Left lobe of liver (tissue), 2 donors: Measurements from ENCODE around the gene SENP8. TPM values are rescaled to one million over a fixed set of nuclear protein-coding genes. Genes with fewer than 3 reads are reported as not detected.
A peak's percentile ranks its signal among the peaks of the same experiment; 100 is the strongest.

ENCODE experiments used
- ATAC-seq: fragments of 200-7000 bp; cut with Tn5 transposase; one replicate; pipeline ENCODE4 v1.9.1; 2020; ENCODE audit warnings: mild to moderate bottlenecking, moderate library complexity
- DNase-seq: peaks from one replicate; pipeline ENCODE4 v3.0.0-alpha.2; 2020; ENCODE audit warnings: low spot score
- total RNA-seq: library from RNA; stranded (reverse); gene quantifications from one replicate; pipeline ENCODE4 v1.2.1, GENCODE V29; 2021
- donor health status: DM: no; HTN: no; CAD: no; lungs with moderate emphysema.
- donor health status: DM: no; HTN: yes; CAD: no.

The SENP8 gene
- total RNA-seq, 1 donor from 2014 or later: 1.6 TPM

DNA sequence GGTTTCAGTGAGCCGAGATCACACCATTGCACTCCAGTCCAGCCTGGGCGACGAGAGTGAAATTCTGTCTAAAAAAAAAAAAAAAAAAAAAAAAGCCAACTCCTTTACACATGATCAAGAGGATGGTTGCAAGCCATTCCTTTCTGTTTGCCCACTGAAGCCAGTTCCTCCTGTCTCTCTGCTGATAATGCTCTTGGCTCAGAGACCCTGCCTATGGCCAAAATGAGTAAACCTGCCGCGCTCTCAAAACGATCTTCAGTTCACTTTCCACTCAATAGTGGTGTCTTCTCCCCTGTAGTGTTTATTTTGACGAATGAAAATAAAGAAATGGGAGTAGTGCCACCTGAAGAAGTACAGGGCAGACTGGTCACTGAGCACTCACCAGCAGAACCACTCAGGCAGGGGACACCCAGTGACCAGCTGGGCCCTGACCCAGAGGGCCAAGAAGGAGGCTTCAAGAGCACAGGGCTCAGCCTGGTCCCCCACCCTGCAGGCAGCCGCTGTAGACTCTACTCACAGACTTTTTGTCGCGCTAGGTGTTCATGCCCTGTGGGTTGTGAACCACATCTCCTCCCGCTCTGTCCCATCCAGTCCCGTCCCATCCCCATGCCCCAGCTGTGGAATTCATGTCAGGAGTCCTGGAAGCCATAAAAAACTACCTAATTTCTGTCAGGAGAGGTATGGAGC lies 55.8 kb downstream of the SENP8 start:
- no peak for ATAC-seq
- DNase-seq: no peak

DNA sequence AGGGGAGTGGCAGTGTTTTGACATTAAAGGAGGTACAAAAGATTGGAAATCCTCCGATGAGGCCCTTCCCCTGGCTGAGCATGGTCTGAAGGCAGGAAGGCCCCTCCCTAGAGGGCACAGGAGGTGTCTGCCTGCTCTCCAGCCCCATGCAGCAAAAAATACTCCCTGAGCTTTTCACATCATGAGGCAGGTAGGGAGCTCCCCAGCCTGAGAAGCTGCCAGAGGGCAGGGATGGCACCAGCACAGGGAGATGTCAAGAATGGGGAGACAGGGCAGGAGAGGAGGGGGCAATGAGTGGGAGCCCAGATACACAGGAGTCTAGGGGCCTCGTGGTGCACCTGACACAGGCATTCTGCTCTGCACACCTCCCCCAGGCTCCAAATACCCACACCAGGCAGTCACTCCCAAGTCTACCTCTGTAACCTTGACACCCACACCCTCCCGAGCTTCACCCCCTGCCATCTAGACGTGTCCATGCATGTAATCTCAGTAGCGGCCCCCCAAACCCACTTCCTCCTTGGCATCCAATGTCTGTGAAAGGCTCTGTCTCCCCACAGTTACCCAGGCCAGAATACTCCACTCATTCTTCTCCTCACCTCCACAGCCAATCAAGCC lies 56.5 kb downstream of the SENP8 start:
- no peak for DNase-seq
- ATAC-seq: no peak

DNA sequence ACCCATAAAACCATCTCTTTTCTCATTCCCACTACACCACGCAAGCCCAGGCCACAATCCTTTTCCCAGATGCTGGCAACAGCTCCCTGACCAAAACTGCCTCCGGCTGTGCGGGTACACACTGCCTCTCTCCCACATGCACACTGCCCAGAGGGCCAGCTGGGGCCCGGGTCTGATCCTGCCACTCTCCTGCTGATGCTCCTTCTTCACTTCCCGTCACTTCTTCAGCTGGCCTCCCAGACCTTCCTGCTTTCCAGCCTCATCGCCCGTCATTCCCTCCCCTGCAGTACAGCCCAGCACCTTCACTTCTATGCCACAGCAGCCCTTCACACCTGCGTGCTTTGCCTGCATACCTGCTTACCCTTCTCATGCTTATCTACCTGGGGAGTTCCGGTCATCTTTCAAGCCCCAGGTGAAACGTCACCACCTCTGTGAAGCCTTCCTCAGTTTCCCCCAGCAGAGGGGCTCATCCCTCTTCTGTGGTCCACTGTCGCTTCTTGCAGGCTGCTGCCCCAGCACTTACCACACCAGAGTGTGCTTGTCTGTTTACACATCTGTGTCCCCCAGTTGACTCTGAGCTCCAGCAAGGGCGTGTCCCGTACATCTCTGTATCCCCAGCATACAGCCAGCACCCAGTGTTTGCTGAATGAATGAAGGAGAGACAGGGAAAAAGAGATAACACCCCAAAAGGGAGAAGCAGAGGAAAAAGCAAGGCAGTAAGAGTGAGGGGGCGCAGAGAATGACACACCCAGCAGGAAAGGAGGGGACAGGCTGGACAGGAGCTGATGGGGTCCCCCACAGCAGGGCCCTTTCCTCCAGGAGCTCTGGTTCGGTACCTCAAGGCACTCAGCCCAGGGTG lies 57.2 kb downstream of the SENP8 start:
- no peak for ATAC-seq
- no peak for DNase-seq

GRCh38 chr15:72176159-72176558 lies 58.0 kb downstream of the SENP8 start:
- DNase-seq (no peak), ATAC-seq (no peak)

DNA sequence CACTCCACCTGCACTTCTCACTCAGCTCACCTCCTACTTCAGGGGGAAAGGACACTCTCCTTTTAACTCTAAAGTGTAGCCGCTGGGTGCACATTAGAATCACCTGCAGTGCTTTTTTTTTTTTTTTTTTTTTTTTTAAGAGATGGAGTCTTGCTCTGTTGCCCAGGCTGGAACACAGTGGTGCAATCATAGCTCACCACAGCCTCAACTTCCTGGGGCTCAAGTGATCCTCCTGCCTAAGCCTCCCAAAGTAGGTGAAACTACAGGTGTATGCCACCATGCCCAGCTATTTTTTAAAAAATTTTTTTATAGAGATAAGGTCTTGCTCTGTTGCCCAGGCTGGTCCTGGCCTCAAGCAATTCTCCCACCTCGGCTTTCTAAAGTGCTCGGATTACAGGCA lies 58.5 kb downstream of the SENP8 start:
- ATAC-seq: no peak
- DNase-seq: no peak

- DNase-seq: no peak
- no peak for ATAC-seq
Observed at GRCh38 chr15:72178976-72179585, 60.9 kb downstream of the SENP8 start.

DNA sequence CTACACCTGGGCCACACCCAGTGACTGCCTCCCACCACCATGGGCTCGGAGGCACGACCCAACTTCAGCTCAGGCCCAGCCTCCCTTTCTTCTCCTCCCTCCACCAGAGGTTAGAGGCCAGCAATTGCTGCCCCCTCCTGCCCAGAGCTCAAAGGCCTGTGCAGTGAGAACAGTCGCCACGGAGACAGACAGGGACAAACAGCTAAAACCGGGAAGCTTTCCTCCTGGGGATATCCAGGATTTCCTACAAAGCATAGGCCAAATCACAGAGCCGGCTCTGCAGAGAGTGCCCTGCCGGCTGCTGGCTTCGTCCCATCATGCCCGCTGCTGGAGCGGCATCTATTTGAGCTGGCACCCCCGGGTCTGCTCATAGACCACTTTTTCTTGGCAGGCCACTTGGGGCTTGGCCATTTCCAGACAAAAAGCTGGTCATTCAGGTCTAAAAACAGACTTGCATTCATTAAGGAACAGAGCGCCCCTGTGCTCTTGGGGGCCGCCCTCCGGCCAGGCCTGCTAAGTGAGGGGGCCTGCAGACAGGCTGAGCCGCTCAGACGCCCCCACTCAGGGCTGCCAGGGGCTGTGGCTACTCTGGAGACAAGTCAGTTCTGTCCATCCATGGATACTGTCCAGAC lies 61.9 kb downstream of the SENP8 start:
- ATAC-seq (no peak), DNase-seq (no peak)

DNA sequence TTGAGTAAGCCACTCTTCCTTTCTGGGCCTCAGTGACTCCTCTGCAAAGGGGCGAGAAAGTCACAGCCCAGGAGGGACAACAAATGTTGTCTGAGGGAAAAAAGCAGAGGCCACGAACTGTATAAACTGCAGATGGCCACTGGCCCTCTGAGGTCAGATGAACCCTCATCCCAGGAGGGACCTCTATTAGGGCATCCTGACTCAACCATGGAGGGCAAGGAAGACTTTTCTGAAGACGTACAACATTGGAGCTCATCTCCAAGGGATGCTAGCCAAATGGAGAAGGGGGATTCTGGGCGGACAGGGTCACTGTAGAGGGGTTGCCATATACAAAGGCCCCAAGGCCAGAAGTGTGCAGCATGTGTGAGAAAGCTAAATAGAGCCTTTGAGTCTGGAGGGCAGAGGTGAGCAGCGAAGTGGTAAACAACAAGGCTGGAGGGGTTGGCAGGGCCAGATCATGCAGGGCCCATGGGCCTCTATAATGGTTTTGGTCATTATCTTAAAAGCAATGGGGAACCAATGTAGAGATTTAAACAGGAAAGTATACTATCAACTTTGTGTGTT lies 62.6 kb downstream of the SENP8 start:
- DNase-seq: no peak
- ATAC-seq: no peak

DNA sequence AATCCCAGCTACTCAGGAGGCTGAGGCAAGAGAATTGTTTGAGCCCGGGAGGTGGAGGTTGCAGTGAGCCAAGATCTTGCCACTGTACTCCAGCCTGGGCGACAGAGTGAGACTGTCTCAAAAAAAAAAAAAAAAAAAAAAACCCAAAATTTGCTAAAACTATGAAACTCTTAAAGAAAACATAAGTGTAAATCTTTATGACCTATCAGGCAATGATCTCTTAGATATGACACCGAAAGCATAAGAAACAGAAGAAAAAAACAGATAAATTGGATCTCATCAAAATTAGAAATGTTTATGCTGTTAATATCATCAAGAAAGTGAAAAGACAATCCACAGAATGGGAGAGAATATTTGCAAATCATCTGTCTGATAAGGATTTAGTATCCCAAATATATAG lies 64.0 kb downstream of the SENP8 start:
- no peak for DNase-seq
- no peak for ATAC-seq

DNA sequence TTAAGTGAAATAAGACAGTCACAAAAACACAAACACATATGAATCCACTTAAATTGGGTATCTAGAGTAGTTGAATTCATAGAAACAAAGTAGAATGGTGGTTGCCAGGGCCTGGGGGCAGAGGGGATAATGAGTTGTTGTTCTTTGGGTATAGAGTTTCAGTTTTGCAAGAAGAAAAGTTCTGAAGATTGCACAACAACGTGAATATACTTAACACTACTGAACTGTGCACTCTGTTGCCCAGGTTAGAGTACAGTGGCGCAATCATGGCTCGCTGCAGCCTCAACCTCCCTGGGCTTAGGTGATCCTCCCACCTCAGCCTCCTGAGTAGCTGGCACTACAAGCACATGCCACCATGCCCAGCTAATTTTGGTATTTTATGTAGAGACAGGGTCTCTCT lies 64.5 kb downstream of the SENP8 start:
- peak; percentile 48 for ATAC-seq
- DNase-seq: no peak

- no peak for ATAC-seq
- DNase-seq: no peak
Observed at GRCh38 chr15:72183781-72184164, 65.6 kb downstream of the SENP8 start.

- ATAC-seq (peak; percentile 51), DNase-seq (no peak)
Observed at GRCh38 chr15:72184165-72184811, 66.1 kb downstream of the SENP8 start.

DNA sequence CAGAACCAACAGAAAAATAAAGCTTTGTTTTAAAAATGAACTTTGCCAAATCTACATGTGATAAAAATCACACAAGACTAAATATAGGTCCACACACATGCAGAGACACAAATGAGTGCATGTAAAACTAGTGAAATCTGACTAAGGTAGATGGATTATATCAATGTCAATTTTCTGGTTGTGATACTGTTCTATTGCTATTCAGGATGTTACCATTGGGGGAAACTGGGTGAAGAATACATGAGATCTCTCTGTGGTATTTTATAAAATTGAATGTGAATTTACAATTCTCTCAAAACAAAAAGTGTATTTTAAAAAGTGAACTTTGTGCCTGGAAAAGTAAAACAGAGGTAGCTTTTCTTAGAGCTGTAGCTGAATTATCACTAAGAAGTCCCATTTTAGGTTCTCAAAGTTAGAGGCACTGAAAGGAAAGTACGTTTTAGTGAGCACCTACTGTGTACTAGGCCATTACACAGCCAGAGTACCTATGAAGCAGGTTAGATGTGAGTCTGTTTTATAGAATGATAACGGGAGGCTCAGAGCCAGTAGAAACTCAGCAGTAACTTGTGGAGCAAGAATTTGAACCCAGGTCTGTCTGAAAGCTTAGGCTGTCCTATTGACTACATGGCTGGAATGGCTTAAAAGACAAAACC lies 71.2 kb downstream of the SENP8 start:
- DNase-seq (no peak), ATAC-seq (no peak)

DNA sequence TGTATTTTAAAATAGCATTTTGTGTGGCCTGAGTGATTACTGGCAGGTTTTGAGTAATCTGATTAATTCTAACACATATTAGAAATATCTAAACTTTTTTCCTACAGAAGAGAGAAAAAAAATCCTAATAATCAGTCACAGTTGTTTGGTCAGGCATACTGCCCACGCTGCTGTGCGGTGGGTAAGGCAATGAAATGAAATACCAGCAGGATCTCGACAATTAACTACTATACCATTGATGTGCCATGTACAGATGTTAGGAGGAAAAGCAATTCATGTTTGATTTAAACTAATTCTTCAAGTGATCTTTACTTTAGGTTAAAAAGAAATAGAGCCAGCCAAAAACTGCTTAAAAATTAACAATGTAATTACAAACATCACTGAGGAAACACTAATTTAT lies 74.2 kb downstream of the SENP8 start:
- no peak for DNase-seq
- ATAC-seq: no peak

Other genes with a start within 250 kb of the SENP8 start
- 9.3 TPM for gene MYO9A, start 253 bp upstream of the SENP8 start, total RNA-seq
- not detected for gene GRAMD2A, start 79.4 kb downstream of the SENP8 start, total RNA-seq
- gene PKM, start 112.8 kb downstream of the SENP8 start, total RNA-seq: 31.0 TPM
- 20.1 TPM for gene PARP6, start 154.2 kb downstream of the SENP8 start, total RNA-seq
- gene CELF6, start 201.8 kb downstream of the SENP8 start, total RNA-seq: 0.65 TPM